ENCODE measurements around the gene TRAFD1. TPM values are rescaled to one million over a fixed set of nuclear protein-coding genes. Genes with fewer than 3 reads are reported as not detected.

Gene TRAFD1
- total RNA-seq, 1 experiment from 2014 or later: 25.5 TPM

- Histone ChIP-seq H2AFZ (ENCODE audit: low read depth, low read length, poor library complexity, severe bottlenecking) (no peak overlapping the region), H3K4me3 (replicated peaks in 1 of 2; ENCODE audit: low read depth in 1 of 2, low read length in 2 of 2) (peak overlapping the region; percentile 93 to 95), H3K36me3 (ENCODE audit: control insufficient read depth in 1 of 2, insufficient read depth in 2 of 2, low read length in 2 of 2) (peaks cover 0 to 6% of the 10 kb centered on the region in 2 experiments; a peak in 1 of 4 replicates), H3K79me2 (ENCODE audit: insufficient read depth, low read length) (peaks cover 10% of the 10 kb centered on the region; the same call in 1 of the 2 replicates), H3K27me3 (ENCODE audit: insufficient read depth, low read length) (no peaks in the 10 kb centered on the region), H4K20me1 (ENCODE audit: insufficient read depth) (no peaks in the 10 kb centered on the region), H3K4me2 (ENCODE audit: low read length) (peak overlapping the region; percentile 77), H3K9ac (ENCODE audit: low read length) (peak overlapping the region; percentile 85), H3K9me3 (ENCODE audit: control insufficient read depth in 1 of 2, insufficient read depth in 1 of 2, low read depth in 1 of 2, low read length in 2 of 2) (no peaks in the 10 kb centered on the region), H3K9me2 (ENCODE audit: insufficient read depth) (no peaks in the 10 kb centered on the region), H3K27ac (ENCODE audit: low read depth, low read length) (peak overlapping the region; percentile 33; the same call in 1 of the 2 replicates), H3K4me1 (ENCODE audit: control insufficient read depth in 1 of 2, insufficient read depth in 2 of 2, low read length in 2 of 2) (peaks cover 34 to 55% of the 10 kb centered on the region in 2 experiments)
- TF ChIP-seq EZH2phosphoT487 (IDR thresholded peaks at IDR 0.05; ENCODE audit: borderline replicate concordance) (no peak), SRF (IDR thresholded peaks at IDR 0.05; ENCODE audit: low read depth) (no peak), RAD21 (IDR thresholded peaks at IDR 0.05; ENCODE audit: low read depth) (no peak), ATF3 (IDR thresholded peaks at IDR 0.05) (no peak), ZFX (IDR thresholded peaks at IDR 0.05) (peak; percentile 58; the same call in 1 of the 2 replicates), SIN3A (IDR thresholded peaks at IDR 0.05; ENCODE audit: low read depth) (no peak)
- ATAC-seq (no peak), DNase-seq (ENCODE audit: low read depth, low spot score) (no peak)
- RAD21 ChIA-PET (ENCODE audit: low non-redundant PET in 1 of 2, low total read pairs in 2 of 2, uncharacterized antibody in 2 of 2, unreplicated experiment in 2 of 2): no interaction called here
- CTCF ChIA-PET: no interaction called here
- intact Hi-C loops (cut with micrococcal nuclease): no loop called here
- BruUV-seq (replicated peaks): no TSS peak
- POLR2A ChIA-PET: interaction anchor here (1.5 to 2.3 kb wide), 3 partner anchors 9 to 17 kb away, joined by 5 to 7 read pairs (median 7); partner anchors contain the start of gene NAA25
Measured at GRCh38 chr12:112126000-112126438, 659 bp downstream of the TRAFD1 start.

- BruUV-seq (replicated peaks): no TSS peak
- H2AFZ ChIP-seq (ENCODE audit: low read depth, low read length, poor library complexity, severe bottlenecking): no peak overlapping the region
- no peak for ATAC-seq
- H3K4me2 ChIP-seq (ENCODE audit: low read length): peak overlapping the region; percentile 77
- DNase-seq (ENCODE audit: low read depth, low spot score): no peak
- H3K79me2 ChIP-seq (ENCODE audit: insufficient read depth, low read length): peaks cover 10% of the 10 kb centered on the region; the same call in 1 of the 2 replicates
- ChIA-PET POLR2A (no interaction called here), CTCF (no interaction called here), RAD21 (ENCODE audit: low non-redundant PET in 1 of 2, low total read pairs in 2 of 2, uncharacterized antibody in 2 of 2, unreplicated experiment in 2 of 2) (no interaction called here)
- H4K20me1 ChIP-seq (ENCODE audit: insufficient read depth): no peaks in the 10 kb centered on the region
- no peaks in the 10 kb centered on the region for H3K9me2 ChIP-seq (ENCODE audit: insufficient read depth)
- H3K9me3 ChIP-seq (ENCODE audit: control insufficient read depth in 1 of 2, insufficient read depth in 1 of 2, low read depth in 1 of 2, low read length in 2 of 2): no peaks in the 10 kb centered on the region
- no peak overlapping the region for H3K27ac ChIP-seq (ENCODE audit: low read depth, low read length)
- TF ChIP-seq YY1 (IDR thresholded peaks at IDR 0.05; ENCODE audit: extremely low read depth, insufficient replicate concordance, low read depth, low read length) (no peak), SIN3A (IDR thresholded peaks at IDR 0.05; ENCODE audit: low read depth) (no peak), CBX3 (IDR thresholded peaks at IDR 0.05; ENCODE audit: low read depth) (no peak), TCF7L2 (IDR thresholded peaks at IDR 0.05; ENCODE audit: borderline replicate concordance, extremely low read depth, insufficient read depth, insufficient read length) (no peak), SRF (IDR thresholded peaks at IDR 0.05; ENCODE audit: low read depth) (no peak), ZBTB33 (IDR thresholded peaks at IDR 0.05; ENCODE audit: extremely low read depth, insufficient replicate concordance, low read length) (no peak), ELF1 (IDR thresholded peaks at IDR 0.05; ENCODE audit: borderline replicate concordance, low read depth) (no peak), POLR2A (IDR thresholded peaks at IDR 0.05; ENCODE audit: borderline replicate concordance, extremely low read depth, insufficient read depth, insufficient read length) (no peak), SP1 (IDR thresholded peaks at IDR 0.05; ENCODE audit: low read depth) (no peak), CEBPB (IDR thresholded peaks at IDR 0.05; ENCODE audit: low read depth) (no peak)
- no peak overlapping the region for H3K9ac ChIP-seq (ENCODE audit: low read length)
- H3K4me1 ChIP-seq (ENCODE audit: control insufficient read depth in 1 of 2, insufficient read depth in 2 of 2, low read length in 2 of 2): peaks cover 27 to 50% of the 10 kb centered on the region in 2 experiments
- no peaks in the 10 kb centered on the region for H3K27me3 ChIP-seq (ENCODE audit: insufficient read depth, low read length)
- intact Hi-C loops (cut with micrococcal nuclease): no loop called here
- H3K36me3 ChIP-seq (ENCODE audit: control insufficient read depth in 1 of 2, insufficient read depth in 2 of 2, low read length in 2 of 2): peaks cover 5 to 6% of the 10 kb centered on the region in 2 experiments; a peak in 1 of 4 replicates
- no peak overlapping the region for H3K4me3 ChIP-seq (replicated peaks in 1 of 2; ENCODE audit: low read depth in 1 of 2, low read length in 2 of 2)
Measured at GRCh38 chr12:112126911-112127310, 1.6 kb downstream of the TRAFD1 start.

Measured in HCT116 (cell line).